ENCODE results near the gene FXR2. TPM values are rescaled to one million over a fixed set of nuclear protein-coding genes. Genes with fewer than 3 reads are reported as not detected.

FXR2 gene
- total RNA-seq, 2 donors from 2014 or later = 22.3 to 23.4 TPM

- H3K4me1 Mint-ChIP-seq = peaks cover 9% of the 10 kb centered on the region
- peaks cover 11% of the 10 kb centered on the region for H3K36me3 Mint-ChIP-seq (ENCODE audit: low read depth)
- no peak for DNase-seq
- no peak for ATAC-seq
- H3K27me3 Mint-ChIP-seq = no peaks in the 10 kb centered on the region
- H3K4me3 Mint-ChIP-seq = no peak within 1 kb of the TSS
- peak within 1 kb of the TSS; percentile 29 for H3K27ac Mint-ChIP-seq
- no peaks in the 10 kb centered on the region for H3K9me3 ChIP-seq (ENCODE audit: control insufficient read depth, low read length, poor library complexity, severe bottlenecking)
Observed at GRCh38 chr17:7589891-7590691, 24.6 kb downstream of the FXR2 start, which contains the start of gene SOX15. TSS of gene SOX15 (minus strand) at chr17:7590094. CDS start at chr17:7589676, 418 bp downstream.

DNA sequence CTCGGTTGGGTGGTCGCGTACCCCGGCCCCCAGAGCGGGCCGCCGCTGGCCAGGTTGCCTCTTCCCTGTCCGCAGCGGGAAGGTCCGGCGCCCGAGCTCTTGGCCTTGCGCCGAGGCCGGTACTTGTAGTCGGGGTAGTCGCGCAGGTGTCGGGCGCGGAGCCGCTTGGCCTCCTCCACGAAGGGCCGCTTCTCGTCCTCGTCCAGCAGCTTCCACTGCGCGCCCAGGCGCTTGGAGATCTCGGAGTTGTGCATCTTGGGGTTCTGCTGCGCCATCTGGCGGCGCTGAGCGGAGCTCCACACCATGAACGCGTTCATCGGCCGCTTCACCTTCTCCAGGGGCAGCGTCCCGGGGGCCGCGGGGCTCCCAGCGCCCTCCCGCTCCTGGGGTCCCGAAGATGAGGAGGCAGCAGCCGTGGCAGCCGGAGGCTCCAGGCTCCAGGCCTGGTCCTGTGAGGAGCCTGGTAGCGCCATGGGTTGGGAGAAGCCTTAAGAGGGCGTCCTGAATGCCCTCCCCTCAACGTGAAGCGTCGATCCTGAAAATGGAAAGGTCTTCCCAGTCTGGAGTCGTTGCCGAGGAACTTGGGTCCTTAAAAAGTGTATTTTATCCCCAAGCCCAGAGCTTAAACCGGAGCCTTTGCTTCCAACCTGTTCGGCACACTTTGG, 25.4 kb downstream of the FXR2 start:
- no peak overlapping the region for H3K4me3 Mint-ChIP-seq
- DNase-seq (peak; percentile 48 to 62 (median 50)), ATAC-seq (peak; percentile 81)
- H3K36me3 Mint-ChIP-seq (ENCODE audit: low read depth) = peaks cover 11% of the 10 kb centered on the region
- no peaks in the 10 kb centered on the region for H3K9me3 ChIP-seq (ENCODE audit: control insufficient read depth, low read length, poor library complexity, severe bottlenecking)
- H3K27me3 Mint-ChIP-seq = no peaks in the 10 kb centered on the region
- no peak overlapping the region for H3K27ac Mint-ChIP-seq
- H3K4me1 Mint-ChIP-seq = peaks cover 14% of the 10 kb centered on the region

DNA sequence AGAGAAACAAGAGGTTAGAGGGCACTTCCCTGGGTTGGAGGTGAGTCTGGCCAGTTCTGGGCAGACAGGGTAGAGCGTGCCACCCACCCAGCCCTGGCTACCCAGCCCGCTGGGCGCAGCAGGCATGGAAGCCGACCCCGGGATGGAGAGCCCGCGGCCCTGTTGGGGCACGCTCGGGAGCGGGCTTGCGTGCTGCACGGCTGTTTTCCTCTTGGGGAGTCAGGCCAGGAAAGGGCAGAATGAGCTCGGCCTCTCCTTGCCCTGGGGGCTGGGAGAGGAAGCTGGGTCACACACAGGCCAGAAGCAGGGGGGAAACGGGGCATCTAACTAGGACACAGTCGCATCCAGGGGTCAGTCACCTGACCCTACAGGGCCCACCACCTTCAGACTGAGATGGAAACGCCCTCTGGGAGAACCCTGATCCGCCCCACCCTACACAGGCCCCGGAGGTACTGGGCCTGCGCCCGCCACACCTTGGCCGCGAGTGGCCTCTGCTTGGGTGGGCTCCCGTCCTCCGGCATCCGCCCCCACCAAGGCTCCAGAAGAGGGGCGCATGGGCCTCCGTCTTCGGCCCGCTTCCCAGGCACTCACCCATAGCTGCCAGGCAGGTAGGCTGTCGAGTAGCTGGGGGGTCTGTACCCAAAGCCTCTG, 26.0 kb downstream of the FXR2 start:
- no peak overlapping the region for H3K4me3 Mint-ChIP-seq
- peaks cover 7% of the 10 kb centered on the region for H3K36me3 Mint-ChIP-seq (ENCODE audit: low read depth)
- no peaks in the 10 kb centered on the region for H3K27me3 Mint-ChIP-seq
- ATAC-seq (no peak), DNase-seq (no peak)
- no peaks in the 10 kb centered on the region for H3K9me3 ChIP-seq (ENCODE audit: control insufficient read depth, low read length, poor library complexity, severe bottlenecking)
- H3K27ac Mint-ChIP-seq = no peak overlapping the region
- H3K4me1 Mint-ChIP-seq = peaks cover 18% of the 10 kb centered on the region

DNA sequence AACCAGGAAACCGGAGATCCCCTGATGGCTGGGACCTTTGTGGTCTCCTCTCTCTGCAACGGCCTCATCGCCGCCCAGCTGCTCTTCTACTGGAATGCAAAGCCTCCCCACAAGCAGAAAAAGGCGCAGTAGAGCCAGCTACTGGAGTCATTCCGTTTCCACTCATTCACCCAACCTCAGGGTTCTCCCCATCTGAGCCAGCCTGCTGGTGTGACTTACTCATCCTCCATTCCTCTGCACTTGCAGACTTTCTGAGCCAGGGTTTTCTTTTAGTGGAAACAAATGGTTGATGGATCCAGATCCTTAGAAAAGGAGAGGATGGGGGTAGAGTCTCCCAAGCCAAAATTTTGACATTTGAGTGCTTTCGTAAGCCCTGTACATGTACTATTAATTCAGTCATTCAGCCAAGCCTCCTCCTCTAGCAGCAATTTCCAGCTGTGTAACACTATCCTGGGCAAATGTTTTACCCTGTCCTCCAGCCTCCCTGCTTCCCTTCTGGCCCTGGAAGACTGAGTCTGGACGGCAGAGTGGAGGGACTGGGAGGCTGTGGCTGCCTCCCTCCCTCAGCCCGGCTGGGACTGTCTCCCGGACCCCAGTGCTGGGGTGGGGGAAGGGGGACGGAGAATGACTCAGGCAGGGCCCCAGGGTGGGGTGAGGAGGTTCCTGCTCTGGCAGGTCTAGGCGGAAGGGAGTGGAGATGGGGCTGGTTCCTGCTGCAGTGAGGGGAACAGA, 27.1 kb downstream of the FXR2 start:
- peaks cover 20% of the 10 kb centered on the region for H3K4me1 Mint-ChIP-seq
- peak overlapping the region; percentile 41 for H3K4me3 Mint-ChIP-seq
- no peak overlapping the region for H3K27ac Mint-ChIP-seq

DNA sequence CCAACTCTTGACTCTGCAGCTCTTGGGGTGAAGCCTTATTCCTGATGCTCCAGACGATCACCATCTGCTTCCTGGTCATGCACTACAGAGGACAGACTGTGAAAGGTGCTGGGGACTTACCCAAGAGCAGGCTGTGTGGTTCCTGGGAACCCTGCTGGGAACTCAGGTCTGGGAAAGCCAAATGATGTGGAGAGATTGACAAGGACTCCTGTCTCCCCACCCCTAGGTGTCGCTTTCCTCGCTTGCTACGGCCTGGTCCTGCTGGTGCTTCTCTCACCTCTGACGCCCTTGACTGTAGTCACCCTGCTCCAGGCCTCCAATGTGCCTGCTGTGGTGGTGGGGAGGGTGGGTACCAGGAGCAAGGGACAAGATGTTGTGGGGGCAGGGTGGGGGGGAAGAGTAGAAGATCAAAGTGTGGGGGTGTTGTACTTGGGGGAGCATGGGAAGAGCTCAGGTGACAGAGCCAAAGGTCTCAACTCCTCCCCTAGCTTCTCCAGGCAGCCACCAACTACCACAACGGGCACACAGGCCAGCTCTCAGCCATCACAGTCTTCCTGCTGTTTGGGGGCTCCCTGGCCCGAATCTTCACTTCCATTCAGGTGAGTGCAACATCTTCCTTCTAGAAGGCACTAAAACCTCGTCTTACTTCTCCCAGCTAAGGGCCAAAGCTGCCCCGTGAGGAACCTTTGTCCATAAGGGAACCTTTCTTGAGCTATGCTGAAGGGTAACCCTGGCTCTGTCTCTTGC, 27.9 kb downstream of the FXR2 start:
- DNase-seq = no peak
- peaks cover 2% of the 10 kb centered on the region for H3K36me3 Mint-ChIP-seq (ENCODE audit: low read depth)
- no peaks in the 10 kb centered on the region for H3K27me3 Mint-ChIP-seq
- peaks cover 23% of the 10 kb centered on the region for H3K4me1 Mint-ChIP-seq
- no peak for ATAC-seq
- H3K27ac Mint-ChIP-seq = no peak overlapping the region
- no peak overlapping the region for H3K4me3 Mint-ChIP-seq
- no peaks in the 10 kb centered on the region for H3K9me3 ChIP-seq (ENCODE audit: control insufficient read depth, low read length, poor library complexity, severe bottlenecking)

More for the DNA sequence above, 27.1 kb downstream of the FXR2 start:
- no peak for ATAC-seq
- H3K9me3 ChIP-seq (ENCODE audit: control insufficient read depth, low read length, poor library complexity, severe bottlenecking) = no peaks in the 10 kb centered on the region
- no peak for DNase-seq
- Mint-ChIP-seq H3K36me3 (ENCODE audit: low read depth) (peaks cover 2% of the 10 kb centered on the region), H3K27me3 (no peaks in the 10 kb centered on the region)

- H3K27me3 Mint-ChIP-seq = no peaks in the 10 kb centered on the region
- peaks cover 2% of the 10 kb centered on the region for H3K36me3 Mint-ChIP-seq (ENCODE audit: low read depth)
- H3K4me1 Mint-ChIP-seq = peaks cover 43% of the 10 kb centered on the region
- H3K9me3 ChIP-seq (ENCODE audit: control insufficient read depth, low read length, poor library complexity, severe bottlenecking) = no peaks in the 10 kb centered on the region
- ATAC-seq = peak; percentile 84
- peak within 1 kb of the TSS; percentile 95 for H3K4me3 Mint-ChIP-seq
- DNase-seq = peak; percentile 87 to 90 (median 88)
- peak within 1 kb of the TSS; percentile 96 for H3K27ac Mint-ChIP-seq
Observed at GRCh38 chr17:7583253-7584109, 31.2 kb downstream of the FXR2 start, which contains the start of gene MPDU1. TSS of gene MPDU1 (plus strand) at chr17:7583852. CDS start at chr17:7583863, 11 bp downstream.

- H3K36me3 Mint-ChIP-seq (ENCODE audit: low read depth) = peaks cover 2% of the 10 kb centered on the region
- no peaks in the 10 kb centered on the region for H3K27me3 Mint-ChIP-seq
- ATAC-seq = no peak
- H3K27ac Mint-ChIP-seq = peak overlapping the region; percentile 96
- no peaks in the 10 kb centered on the region for H3K9me3 ChIP-seq (ENCODE audit: control insufficient read depth, low read length, poor library complexity, severe bottlenecking)
- H3K4me3 Mint-ChIP-seq = no peak overlapping the region
- no peak for DNase-seq
- peaks cover 48% of the 10 kb centered on the region for H3K4me1 Mint-ChIP-seq
Observed at GRCh38 chr17:7582396-7583252, 32.1 kb downstream of the FXR2 start.

DNA sequence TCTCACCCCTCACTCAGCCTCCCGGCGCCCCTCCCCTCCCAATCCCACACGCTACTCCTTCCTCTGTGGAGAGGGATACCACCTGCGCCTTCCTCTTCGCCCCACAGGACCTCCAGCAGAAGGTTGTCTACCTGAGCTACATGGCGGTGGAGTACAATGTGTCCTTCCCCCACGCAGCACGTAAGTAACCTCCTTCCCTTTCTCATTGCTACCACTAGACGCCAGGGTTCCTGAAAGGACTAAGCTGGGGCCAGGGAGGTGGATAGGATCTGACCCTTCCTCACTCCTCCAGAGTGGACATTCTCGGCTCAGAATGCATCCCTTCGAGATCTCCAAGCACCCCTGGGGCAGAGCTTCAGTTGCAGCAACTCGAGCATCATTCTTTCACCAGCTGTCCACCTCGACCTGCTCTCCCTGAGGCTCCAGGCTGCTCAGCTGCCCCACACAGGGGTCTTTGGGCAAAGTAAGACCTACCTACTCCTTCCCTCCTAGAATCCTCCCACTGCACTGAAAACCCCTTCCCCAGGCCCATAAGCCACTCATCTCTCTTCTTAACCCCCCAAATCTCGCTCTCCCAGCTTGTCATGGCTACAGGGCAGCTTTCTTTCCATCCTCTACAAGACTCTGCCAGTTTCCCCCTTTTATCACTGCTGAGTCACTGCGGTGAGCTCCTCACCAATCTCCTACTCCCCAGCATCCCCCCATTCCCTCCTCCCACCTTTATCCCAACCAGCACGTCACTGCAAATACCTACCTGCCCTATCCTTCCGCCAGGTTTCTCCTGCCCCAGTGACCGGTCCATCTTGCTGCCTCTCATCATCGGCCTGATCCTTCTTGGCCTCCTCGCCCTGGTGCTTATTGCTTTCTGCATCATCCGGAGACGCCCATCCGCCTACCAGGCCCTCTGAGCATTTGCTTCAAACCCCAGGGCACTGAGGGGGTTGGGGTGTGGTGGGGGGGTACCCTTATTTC, 33.8 kb downstream of the FXR2 start:
- Mint-ChIP-seq H3K36me3 (ENCODE audit: low read depth) (peaks cover 2% of the 10 kb centered on the region), H3K27me3 (no peaks in the 10 kb centered on the region), H3K4me3 (no peak overlapping the region), H3K27ac (no peak overlapping the region), H3K4me1 (peaks cover 57% of the 10 kb centered on the region)
- DNase-seq = no peak
- H3K9me3 ChIP-seq (ENCODE audit: control insufficient read depth, low read length, poor library complexity, severe bottlenecking) = no peaks in the 10 kb centered on the region
- no peak for ATAC-seq

- Mint-ChIP-seq H3K4me3 (peak overlapping the region; percentile 66), H3K27me3 (no peaks in the 10 kb centered on the region), H3K36me3 (ENCODE audit: low read depth) (peaks cover 2% of the 10 kb centered on the region), H3K4me1 (peaks cover 51% of the 10 kb centered on the region), H3K27ac (peak overlapping the region; percentile 89)
- no peak for DNase-seq
- ATAC-seq = no peak
- no peaks in the 10 kb centered on the region for H3K9me3 ChIP-seq (ENCODE audit: control insufficient read depth, low read length, poor library complexity, severe bottlenecking)
Observed at GRCh38 chr17:7579834-7580603, 34.7 kb downstream of the FXR2 start.

Data from T-helper 17 cell (primary cell).